Measurements from ENCODE around the gene DGCR8.

Gene DGCR8

DNA sequence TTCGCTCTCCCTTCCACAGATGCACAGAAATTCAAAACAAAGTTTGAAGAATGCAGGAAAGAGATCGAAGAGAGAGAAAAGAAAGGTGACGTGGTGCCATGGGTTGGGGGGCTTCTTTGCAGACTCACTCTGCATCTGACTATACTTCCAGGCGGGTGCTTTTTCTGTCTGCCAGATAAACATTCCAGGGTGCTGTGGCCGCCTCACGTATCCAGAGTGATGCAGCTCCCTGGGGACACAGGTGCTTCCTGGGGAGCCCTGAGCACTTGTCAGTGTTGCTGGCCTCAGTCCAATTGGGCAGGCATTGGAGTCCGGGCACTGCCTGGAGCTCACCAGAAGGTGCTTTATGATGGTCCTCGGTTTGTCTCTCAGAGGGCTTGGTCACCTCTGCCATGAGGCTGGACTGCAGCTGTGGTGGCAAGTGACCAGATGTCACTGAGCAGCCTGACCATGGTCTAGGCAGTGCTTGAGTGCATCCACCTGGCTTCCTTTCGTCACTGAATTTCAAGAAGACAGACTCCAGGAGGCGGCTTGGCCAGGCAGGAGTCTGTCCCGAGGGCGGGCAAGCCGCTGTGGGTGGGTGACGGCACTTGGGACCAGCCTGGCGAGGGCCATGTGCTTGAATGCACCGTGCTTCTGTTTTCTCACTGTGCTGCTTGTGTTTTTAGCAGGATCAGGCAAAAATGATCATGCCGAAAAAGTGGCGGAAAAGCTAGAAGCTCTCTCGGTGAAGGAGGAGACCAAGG, 46.4 kb downstream of the DGCR8 start:
- TF ChIP-seq, protein P1, sequence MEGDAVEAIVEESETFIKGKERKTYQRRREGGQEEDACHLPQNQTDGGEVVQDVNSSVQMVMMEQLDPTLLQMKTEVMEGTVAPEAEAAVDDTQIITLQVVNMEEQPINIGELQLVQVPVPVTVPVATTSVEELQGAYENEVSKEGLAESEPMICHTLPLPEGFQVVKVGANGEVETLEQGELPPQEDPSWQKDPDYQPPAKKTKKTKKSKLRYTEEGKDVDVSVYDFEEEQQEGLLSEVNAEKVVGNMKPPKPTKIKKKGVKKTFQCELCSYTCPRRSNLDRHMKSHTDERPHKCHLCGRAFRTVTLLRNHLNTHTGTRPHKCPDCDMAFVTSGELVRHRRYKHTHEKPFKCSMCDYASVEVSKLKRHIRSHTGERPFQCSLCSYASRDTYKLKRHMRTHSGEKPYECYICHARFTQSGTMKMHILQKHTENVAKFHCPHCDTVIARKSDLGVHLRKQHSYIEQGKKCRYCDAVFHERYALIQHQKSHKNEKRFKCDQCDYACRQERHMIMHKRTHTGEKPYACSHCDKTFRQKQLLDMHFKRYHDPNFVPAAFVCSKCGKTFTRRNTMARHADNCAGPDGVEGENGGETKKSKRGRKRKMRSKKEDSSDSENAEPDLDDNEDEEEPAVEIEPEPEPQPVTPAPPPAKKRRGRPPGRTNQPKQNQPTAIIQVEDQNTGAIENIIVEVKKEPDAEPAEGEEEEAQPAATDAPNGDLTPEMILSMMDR (IDR thresholded peaks at IDR 0.05; ENCODE audit: insufficient read depth, low read length, poor library complexity, severe bottlenecking) = no peak
- TF ChIP-seq EZH2phosphoT487 (conservative IDR thresholded peaks at IDR 0.05; ENCODE audit: low read length) = no peak
- Histone ChIP-seq H3K79me2 (ENCODE audit: insufficient read depth, low read length) (peaks cover 9% of the 10 kb centered on the region; the same call in 1 of the 2 replicates), H2AFZ (ENCODE audit: low read depth, low read length, severe bottlenecking) (no peak overlapping the region), H3K27ac (ENCODE audit: low read depth, low read length) (no peak overlapping the region), H3K4me2 (ENCODE audit: low read depth, low read length, poor library complexity, severe bottlenecking) (no peak overlapping the region), H3F3A (ENCODE audit: insufficient read depth) (no peaks in the 10 kb centered on the region), H3K27me3 (ENCODE audit: low read length) (no peaks in the 10 kb centered on the region), H3K9me2 (replicated peaks; ENCODE audit: insufficient read depth, low read length) (no peaks in the 10 kb centered on the region), H4K20me1 (ENCODE audit: low read depth, low read length) (no peaks in the 10 kb centered on the region), H3K36me3 (ENCODE audit: low read length) (no peaks in the 10 kb centered on the region), H3K9ac (ENCODE audit: low read length) (no peak overlapping the region), H3K4me3 (ENCODE audit: insufficient read depth, low read length, poor library complexity, severe bottlenecking) (no peak overlapping the region), H3K9me3 (ENCODE audit: insufficient read depth, low read length) (no peaks in the 10 kb centered on the region)

GRCh38 chr22:20127318-20127868, 47.4 kb downstream of the DGCR8 start:
- TF ChIP-seq EZH2phosphoT487 (conservative IDR thresholded peaks at IDR 0.05; ENCODE audit: low read length) = no peak
- TF ChIP-seq, protein P1 (IDR thresholded peaks at IDR 0.05; ENCODE audit: insufficient read depth, low read length, poor library complexity, severe bottlenecking) = no peak
- Histone ChIP-seq H3K27ac (ENCODE audit: low read depth, low read length) (no peak overlapping the region), H3K36me3 (ENCODE audit: low read length) (no peaks in the 10 kb centered on the region)

GRCh38 chr22:20127869-20128618, 48.0 kb downstream of the DGCR8 start:
- H3K4me2 ChIP-seq (ENCODE audit: low read depth, low read length, poor library complexity, severe bottlenecking) = no peak overlapping the region
- no peaks in the 10 kb centered on the region for H3K27me3 ChIP-seq (ENCODE audit: low read length)
- H3K4me3 ChIP-seq (ENCODE audit: insufficient read depth, low read length, poor library complexity, severe bottlenecking) = no peak overlapping the region
- no peaks in the 10 kb centered on the region for H3K9me3 ChIP-seq (ENCODE audit: insufficient read depth, low read length)
- H3K27ac ChIP-seq (ENCODE audit: low read depth, low read length) = no peak overlapping the region
- no peaks in the 10 kb centered on the region for H3K79me2 ChIP-seq (ENCODE audit: insufficient read depth, low read length)
- no peak overlapping the region for H2AFZ ChIP-seq (ENCODE audit: low read depth, low read length, severe bottlenecking)
- no peak for TF ChIP-seq EZH2phosphoT487 (conservative IDR thresholded peaks at IDR 0.05; ENCODE audit: low read length)
- TF ChIP-seq, protein P1 (IDR thresholded peaks at IDR 0.05; ENCODE audit: insufficient read depth, low read length, poor library complexity, severe bottlenecking) = no peak
- no peaks in the 10 kb centered on the region for H4K20me1 ChIP-seq (ENCODE audit: low read depth, low read length)
- H3F3A ChIP-seq (ENCODE audit: insufficient read depth) = no peaks in the 10 kb centered on the region
- H3K9ac ChIP-seq (ENCODE audit: low read length) = no peak overlapping the region
- H3K9me2 ChIP-seq (replicated peaks; ENCODE audit: insufficient read depth, low read length) = no peaks in the 10 kb centered on the region
- H3K36me3 ChIP-seq (ENCODE audit: low read length) = no peaks in the 10 kb centered on the region

More at GRCh38 chr22:20127318-20127868, 47.4 kb downstream of the DGCR8 start:
- Histone ChIP-seq H3K4me3 (ENCODE audit: insufficient read depth, low read length, poor library complexity, severe bottlenecking) (no peak overlapping the region), H2AFZ (ENCODE audit: low read depth, low read length, severe bottlenecking) (no peak overlapping the region), H3K9me2 (replicated peaks; ENCODE audit: insufficient read depth, low read length) (no peaks in the 10 kb centered on the region), H3K9ac (ENCODE audit: low read length) (no peak overlapping the region), H3F3A (ENCODE audit: insufficient read depth) (no peaks in the 10 kb centered on the region), H3K9me3 (ENCODE audit: insufficient read depth, low read length) (no peaks in the 10 kb centered on the region), H3K27me3 (ENCODE audit: low read length) (no peaks in the 10 kb centered on the region), H3K79me2 (ENCODE audit: insufficient read depth, low read length) (0 out of 2 replicates have a peak, but pooled peaks cover under 1% of the 10 kb centered on the region), H4K20me1 (ENCODE audit: low read depth, low read length) (no peaks in the 10 kb centered on the region), H3K4me2 (ENCODE audit: low read depth, low read length, poor library complexity, severe bottlenecking) (no peak overlapping the region)

Measured in SU-DHL-6 (cell line).